Fibroblast of upper back skin (primary cell): Measurements from ENCODE around the gene ZNF362.

ENCODE experiments used
- DNase-seq: peaks from one replicate; pipeline ENCODE4 v3.0.0-alpha.2; 2013

Gene ZNF362

DNA sequence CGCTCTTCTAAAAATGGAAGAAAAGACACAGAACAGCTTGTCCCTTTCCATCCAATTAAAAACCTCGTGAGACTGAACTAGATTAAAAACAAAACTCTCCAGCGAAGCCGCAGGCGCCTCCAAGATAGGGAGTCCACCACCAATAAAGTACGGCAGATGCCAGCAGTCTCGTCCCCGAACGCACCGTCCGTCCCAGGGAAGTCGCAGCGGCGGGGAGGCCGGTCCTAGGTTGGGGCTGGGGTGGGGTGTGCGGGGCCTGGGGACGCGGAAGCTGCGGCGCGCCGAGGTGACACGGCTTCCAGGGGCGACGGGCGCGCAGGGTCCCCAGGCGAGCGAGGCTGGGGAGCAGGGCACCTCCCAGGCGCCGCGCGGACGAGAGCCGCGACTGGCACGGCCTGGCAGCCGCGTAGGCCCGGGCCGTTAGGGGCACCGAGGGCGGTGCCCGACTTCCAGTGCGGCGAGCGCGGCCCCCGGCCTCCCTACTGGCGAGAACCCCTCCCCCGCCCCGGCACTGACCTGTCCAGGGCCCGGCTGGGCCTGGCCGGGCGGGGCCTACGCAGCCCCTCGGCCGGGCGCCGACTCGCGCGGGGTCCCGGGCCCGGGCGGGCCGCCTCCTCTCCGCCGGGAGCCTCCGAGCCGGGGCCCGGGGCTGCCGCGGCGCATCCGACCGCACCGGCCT is 92.9 kb downstream of the ZNF362 start:
- DNase-seq: no peak

DNA sequence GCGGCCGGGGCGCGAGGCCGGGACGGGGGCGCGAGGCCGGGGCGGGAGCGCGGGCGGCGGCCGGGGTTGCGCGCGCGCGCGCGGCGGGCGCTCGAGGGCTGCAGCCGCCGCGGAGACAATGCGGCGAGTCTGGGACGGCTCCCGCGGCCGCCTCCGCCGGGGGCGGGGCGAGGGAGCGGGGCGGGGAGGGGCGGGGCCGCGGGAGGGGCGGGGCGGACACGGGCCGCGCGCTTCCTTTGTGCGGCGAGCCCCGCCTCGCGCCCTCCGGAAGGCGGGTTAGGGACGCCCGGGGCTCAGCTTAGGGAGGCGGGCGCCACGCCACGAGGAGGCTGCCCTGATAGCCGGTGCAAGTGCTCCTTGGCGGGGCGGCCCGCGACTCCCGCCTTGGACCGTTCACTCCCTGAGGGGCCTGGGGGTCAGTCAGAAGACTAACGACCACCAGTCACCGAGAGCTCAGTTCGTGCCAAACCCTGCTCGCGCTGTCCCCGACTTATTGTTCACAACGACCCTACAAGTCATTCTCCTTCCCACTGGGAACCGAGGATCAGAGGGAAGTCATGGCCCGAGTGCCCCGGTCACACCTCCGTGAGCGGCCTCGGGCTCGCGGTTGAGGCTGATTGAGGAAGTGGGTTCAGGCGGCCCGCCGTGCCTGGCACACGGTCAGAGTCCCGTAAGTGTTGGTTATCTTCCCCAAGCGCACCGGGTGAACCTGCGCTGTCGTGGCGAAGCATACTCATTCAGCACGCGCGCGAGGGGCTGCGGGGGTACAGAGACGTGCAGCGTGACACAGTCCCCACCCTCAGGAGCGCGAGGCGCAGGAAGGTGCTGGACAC is 93.7 kb downstream of the ZNF362 start:
- DNase-seq: peak; percentile 79
